Inflammatory macrophage (primary cell): Measurements from ENCODE around the gene C1QTNF9.
A peak's percentile ranks its signal among the peaks of the same experiment; 100 is the strongest.
"Not testable (repeated sequence)": the region's sequence is repeated elsewhere in the genome, so short reads cannot be mapped to it uniquely, and the experiment has no call there.

Experiments used
- DNase-seq, 2 donors: peaks; one replicate each; pipeline ENCODE4 v3.0.0-alpha.2; 2020 to 2022

C1QTNF9 gene

GRCh38 chr13:24282256-24282655 is 27.1 kb upstream of the C1QTNF9 start:
- DNase-seq = peak; percentile 10 to 35

- no peak for DNase-seq
These were observed 24.4 kb upstream of the C1QTNF9 start for GRCh38 chr13:24284889-24285565.

- DNase-seq = no peak
These were observed 22.8 kb upstream of the C1QTNF9 start for GRCh38 chr13:24286624-24287023.

GRCh38 chr13:24287748-24288287 is 21.6 kb upstream of the C1QTNF9 start:
- peak in 1 of 2 donors; percentile 10 for DNase-seq

- DNase-seq = peak; percentile 85 to 95
These were observed 20.5 kb upstream of the C1QTNF9 start for GRCh38 chr13:24288870-24289269.

- DNase-seq = no peak
These were observed 19.0 kb upstream of the C1QTNF9 start for GRCh38 chr13:24290280-24290932.

GRCh38 chr13:24292481-24292880 is 16.9 kb upstream of the C1QTNF9 start:
- DNase-seq = no peak

GRCh38 chr13:24293746-24294145 is 15.6 kb upstream of the C1QTNF9 start:
- no peak for DNase-seq

GRCh38 chr13:24299488-24300114 is 9.8 kb upstream of the C1QTNF9 start:
- no peak for DNase-seq

- DNase-seq = no peak
These were observed 7.9 kb upstream of the C1QTNF9 start for GRCh38 chr13:24301434-24301833.

GRCh38 chr13:24301911-24302310 is 7.5 kb upstream of the C1QTNF9 start:
- no peak for DNase-seq

GRCh38 chr13:24304620-24305019 is 4.8 kb upstream of the C1QTNF9 start:
- DNase-seq = peak in 1 of 2 donors; percentile 16

- DNase-seq = no peak
These were observed 2.7 kb upstream of the C1QTNF9 start for GRCh38 chr13:24306632-24307031.

GRCh38 chr13:24307211-24308067 is 1.9 kb upstream of the C1QTNF9 start:
- no peak for DNase-seq

- DNase-seq = no peak
These were observed 1.3 kb upstream of the C1QTNF9 start for GRCh38 chr13:24308068-24308445.

GRCh38 chr13:24308488-24309020 is 826 bp upstream of the C1QTNF9 start:
- no peak for DNase-seq

GRCh38 chr13:24313439-24313838 is 4.1 kb downstream of the C1QTNF9 start:
- DNase-seq = no peak

- DNase-seq = not testable (repeated sequence)
These were observed 8.5 kb downstream of the C1QTNF9 start for GRCh38 chr13:24317835-24318234.

- DNase-seq = not testable (repeated sequence)
These were observed 9.5 kb downstream of the C1QTNF9 start for GRCh38 chr13:24318878-24319277.

GRCh38 chr13:24319641-24320040 is 10.3 kb downstream of the C1QTNF9 start:
- not testable (repeated sequence) for DNase-seq

GRCh38 chr13:24321416-24321815 is 12.0 kb downstream of the C1QTNF9 start:
- DNase-seq = not testable (repeated sequence)

GRCh38 chr13:24322470-24322869 is 13.1 kb downstream of the C1QTNF9 start:
- not testable (repeated sequence) for DNase-seq
